Dedifferentiated amniotic fluid mesenchymal stem cell (primary cell): ENCODE results near the gene PHACTR3.
"Not testable (repeated sequence)": the region's sequence is repeated elsewhere in the genome, so short reads cannot be mapped to it uniquely, and the experiment has no call there.

Experiments used
- DNase-seq: peaks from one replicate; pipeline ENCODE4 v3.0.0-alpha.2; 2016; ENCODE audit errors: extremely low spot score

The PHACTR3 gene

GRCh38 chr20:59589086-59589684 lies 15.2 kb upstream of the PHACTR3 start:
- DNase-seq: no peak

GRCh38 chr20:59591061-59591460 lies 13.3 kb upstream of the PHACTR3 start:
- no peak for DNase-seq

- DNase-seq: no peak
These were observed 7.7 kb upstream of the PHACTR3 start for GRCh38 chr20:59596690-59597089.

- DNase-seq: no peak
These were observed 7.1 kb upstream of the PHACTR3 start for GRCh38 chr20:59597240-59597639.

GRCh38 chr20:59598625-59599310 lies 5.6 kb upstream of the PHACTR3 start:
- no peak for DNase-seq

GRCh38 chr20:59599941-59600340 lies 4.4 kb upstream of the PHACTR3 start:
- DNase-seq: no peak

- no peak for DNase-seq
These were observed 3.9 kb upstream of the PHACTR3 start for GRCh38 chr20:59600472-59600871.

- DNase-seq: no peak
These were observed 1.7 kb upstream of the PHACTR3 start for GRCh38 chr20:59602546-59603080.

GRCh38 chr20:59603176-59603575 lies 1.2 kb upstream of the PHACTR3 start:
- DNase-seq: no peak

GRCh38 chr20:59604741-59605600 lies 631 bp downstream of the PHACTR3 start:
- no peak for DNase-seq

- DNase-seq: no peak
These were observed 1.4 kb downstream of the PHACTR3 start for GRCh38 chr20:59605601-59606364.

- DNase-seq: no peak
These were observed 2.2 kb downstream of the PHACTR3 start for GRCh38 chr20:59606566-59606965.

GRCh38 chr20:59608396-59608795 lies 4.1 kb downstream of the PHACTR3 start:
- DNase-seq: no peak

GRCh38 chr20:59608871-59609270 lies 4.5 kb downstream of the PHACTR3 start:
- DNase-seq: no peak

GRCh38 chr20:59611286-59611685 lies 6.9 kb downstream of the PHACTR3 start:
- no peak for DNase-seq

- DNase-seq: no peak
These were observed 9.5 kb downstream of the PHACTR3 start for GRCh38 chr20:59613861-59614260.

GRCh38 chr20:59614714-59615113 lies 10.4 kb downstream of the PHACTR3 start:
- DNase-seq: no peak

- no peak for DNase-seq
These were observed 12.0 kb downstream of the PHACTR3 start for GRCh38 chr20:59616306-59616705.

GRCh38 chr20:59617221-59617620 lies 12.9 kb downstream of the PHACTR3 start:
- DNase-seq: no peak

- no peak for DNase-seq
These were observed 13.8 kb downstream of the PHACTR3 start for GRCh38 chr20:59618131-59618530.

- not testable (repeated sequence) for DNase-seq
These were observed 14.2 kb downstream of the PHACTR3 start for GRCh38 chr20:59618585-59618984.
